ENCODE measurements around the gene TBC1D5. TPM values are rescaled to one million over a fixed set of nuclear protein-coding genes. Genes with fewer than 3 reads are reported as not detected.

The TBC1D5 gene
- total RNA-seq, 1 experiment from 2014 or later: 38.3 TPM

GRCh38 chr3:17489139-17489538, 253.3 kb downstream of the TBC1D5 start:
- no peaks in the 10 kb centered on the region for H3K27me3 Mint-ChIP-seq (ENCODE audit: unreplicated experiment)
- intact Hi-C loops (cut with micrococcal nuclease; ENCODE audit: unreplicated experiment): no loop called here
- no TSS peak for BruUV-seq (replicated peaks)
- no peak for DNase-seq
- H3K27ac Mint-ChIP-seq (ENCODE audit: unreplicated experiment): no peak overlapping the region
- no peak overlapping the region for H3K4me3 Mint-ChIP-seq (ENCODE audit: low read depth, unreplicated experiment)
- peaks cover 13% of the 10 kb centered on the region for H3K4me1 Mint-ChIP-seq (ENCODE audit: low read depth, unreplicated experiment)
- CTCF ChIA-PET: no interaction called here
- no peaks in the 10 kb centered on the region for H3K9me3 Mint-ChIP-seq (ENCODE audit: low read depth, unreplicated experiment)
- TF ChIP-seq, protein P1, sequence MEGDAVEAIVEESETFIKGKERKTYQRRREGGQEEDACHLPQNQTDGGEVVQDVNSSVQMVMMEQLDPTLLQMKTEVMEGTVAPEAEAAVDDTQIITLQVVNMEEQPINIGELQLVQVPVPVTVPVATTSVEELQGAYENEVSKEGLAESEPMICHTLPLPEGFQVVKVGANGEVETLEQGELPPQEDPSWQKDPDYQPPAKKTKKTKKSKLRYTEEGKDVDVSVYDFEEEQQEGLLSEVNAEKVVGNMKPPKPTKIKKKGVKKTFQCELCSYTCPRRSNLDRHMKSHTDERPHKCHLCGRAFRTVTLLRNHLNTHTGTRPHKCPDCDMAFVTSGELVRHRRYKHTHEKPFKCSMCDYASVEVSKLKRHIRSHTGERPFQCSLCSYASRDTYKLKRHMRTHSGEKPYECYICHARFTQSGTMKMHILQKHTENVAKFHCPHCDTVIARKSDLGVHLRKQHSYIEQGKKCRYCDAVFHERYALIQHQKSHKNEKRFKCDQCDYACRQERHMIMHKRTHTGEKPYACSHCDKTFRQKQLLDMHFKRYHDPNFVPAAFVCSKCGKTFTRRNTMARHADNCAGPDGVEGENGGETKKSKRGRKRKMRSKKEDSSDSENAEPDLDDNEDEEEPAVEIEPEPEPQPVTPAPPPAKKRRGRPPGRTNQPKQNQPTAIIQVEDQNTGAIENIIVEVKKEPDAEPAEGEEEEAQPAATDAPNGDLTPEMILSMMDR (IDR thresholded peaks at IDR 0.05; ENCODE audit: unreplicated experiment): no peak
- H3K36me3 Mint-ChIP-seq (ENCODE audit: insufficient read depth, unreplicated experiment): no peaks in the 10 kb centered on the region

DNA sequence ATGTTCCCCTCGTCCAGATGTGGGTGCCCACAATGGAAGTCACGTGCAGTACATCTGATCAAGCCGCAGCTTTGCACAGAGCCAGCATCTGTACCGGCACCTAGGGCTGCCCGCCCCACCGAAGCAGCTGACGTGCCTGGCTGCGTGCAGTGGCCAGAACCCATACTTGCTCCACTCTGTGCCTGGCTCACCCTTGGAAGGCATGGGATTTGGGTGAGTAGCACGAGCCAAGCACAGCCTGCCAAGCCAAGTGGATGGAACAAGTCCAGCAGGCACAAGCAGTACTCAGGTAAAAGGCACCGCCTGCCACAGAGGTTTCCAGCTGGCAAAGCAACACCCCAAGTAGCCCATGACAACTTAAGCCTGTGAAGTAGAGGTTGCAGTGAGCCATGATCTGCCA, 261.3 kb downstream of the TBC1D5 start:
- no peak for DNase-seq
- H3K36me3 Mint-ChIP-seq (ENCODE audit: insufficient read depth, unreplicated experiment): no peaks in the 10 kb centered on the region
- H3K27me3 Mint-ChIP-seq (ENCODE audit: unreplicated experiment): no peaks in the 10 kb centered on the region
- no peaks in the 10 kb centered on the region for H3K4me1 Mint-ChIP-seq (ENCODE audit: low read depth, unreplicated experiment)
- CTCF ChIA-PET: no interaction called here
- TF ChIP-seq, protein P1 (IDR thresholded peaks at IDR 0.05; ENCODE audit: unreplicated experiment): no peak
- BruUV-seq (replicated peaks): no TSS peak
- intact Hi-C loops (cut with micrococcal nuclease; ENCODE audit: unreplicated experiment): no loop called here
- no peak overlapping the region for H3K4me3 Mint-ChIP-seq (ENCODE audit: low read depth, unreplicated experiment)
- no peak overlapping the region for H3K27ac Mint-ChIP-seq (ENCODE audit: unreplicated experiment)
- H3K9me3 Mint-ChIP-seq (ENCODE audit: low read depth, unreplicated experiment): no peaks in the 10 kb centered on the region

- Mint-ChIP-seq H3K9me3 (ENCODE audit: low read depth, unreplicated experiment) (no peaks in the 10 kb centered on the region), H3K27me3 (ENCODE audit: unreplicated experiment) (no peaks in the 10 kb centered on the region), H3K36me3 (ENCODE audit: insufficient read depth, unreplicated experiment) (no peaks in the 10 kb centered on the region), H3K27ac (ENCODE audit: unreplicated experiment) (no peak overlapping the region), H3K4me3 (ENCODE audit: low read depth, unreplicated experiment) (no peak overlapping the region), H3K4me1 (ENCODE audit: low read depth, unreplicated experiment) (no peaks in the 10 kb centered on the region)
- no peak for DNase-seq
- CTCF ChIA-PET: interaction anchor here (0.6 kb wide), 2 partner anchors 118 to 1420 kb away, joined by 5 to 11 read pairs; no protein-coding TSS in a partner anchor
- no TSS peak for BruUV-seq (replicated peaks)
- TF ChIP-seq, protein P1 (IDR thresholded peaks at IDR 0.05; ENCODE audit: unreplicated experiment): no peak
- intact Hi-C loops (cut with micrococcal nuclease; ENCODE audit: unreplicated experiment): no loop called here
Observed at GRCh38 chr3:17479681-17480405, 262.6 kb downstream of the TBC1D5 start.

DNA sequence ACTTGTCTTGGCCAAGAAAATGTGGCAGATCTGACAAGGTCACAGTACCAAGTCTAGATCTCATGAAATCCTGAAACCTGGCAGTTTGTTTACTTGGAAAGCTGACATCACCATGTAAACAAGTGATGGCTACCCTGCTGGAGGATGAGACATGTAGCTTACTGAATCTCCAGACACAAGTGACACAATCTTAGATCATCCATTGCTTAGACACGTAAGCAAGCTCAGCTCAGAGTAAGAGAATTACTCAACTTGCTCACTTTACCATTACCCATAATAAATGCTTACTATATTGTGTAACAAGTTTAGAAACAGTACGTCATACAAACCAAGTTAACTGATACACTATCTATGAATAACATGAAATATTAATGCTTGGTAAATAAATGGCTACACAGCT, 263.8 kb downstream of the TBC1D5 start:
- CTCF ChIA-PET: no interaction called here
- H3K4me1 Mint-ChIP-seq (ENCODE audit: low read depth, unreplicated experiment): no peaks in the 10 kb centered on the region
- H3K36me3 Mint-ChIP-seq (ENCODE audit: insufficient read depth, unreplicated experiment): no peaks in the 10 kb centered on the region
- TF ChIP-seq, protein P1 (IDR thresholded peaks at IDR 0.05; ENCODE audit: unreplicated experiment): no peak
- H3K4me3 Mint-ChIP-seq (ENCODE audit: low read depth, unreplicated experiment): no peak overlapping the region
- no peaks in the 10 kb centered on the region for H3K9me3 Mint-ChIP-seq (ENCODE audit: low read depth, unreplicated experiment)
- no peaks in the 10 kb centered on the region for H3K27me3 Mint-ChIP-seq (ENCODE audit: unreplicated experiment)
- intact Hi-C loops (cut with micrococcal nuclease; ENCODE audit: unreplicated experiment): no loop called here
- DNase-seq: no peak
- BruUV-seq (replicated peaks): no TSS peak
- H3K27ac Mint-ChIP-seq (ENCODE audit: unreplicated experiment): no peak overlapping the region

Data from Calu3 (cell line).